ENCODE results near the gene KLF6. TPM values are rescaled to one million over a fixed set of nuclear protein-coding genes. Genes with fewer than 3 reads are reported as not detected.

KLF6 gene
- total RNA-seq, 1 donor from 2014 or later: 330 TPM

DNA sequence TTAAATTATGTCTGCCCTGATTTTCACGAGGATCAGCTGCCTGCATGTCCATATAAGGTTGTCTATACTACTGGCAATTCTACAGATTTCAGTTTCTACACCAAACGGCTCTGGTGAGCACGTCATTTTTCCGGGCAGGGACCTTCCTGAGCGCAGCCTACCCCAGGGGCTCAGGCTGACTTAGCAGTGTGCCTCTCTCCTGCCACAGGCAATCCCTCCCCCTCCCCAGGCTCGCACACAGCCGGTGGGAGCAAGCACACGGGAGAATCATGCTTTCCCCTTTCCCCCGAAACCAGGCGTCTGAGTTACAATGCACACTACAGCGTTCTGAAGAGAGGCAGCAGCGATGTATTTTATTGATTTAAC, 1.7 kb downstream of the KLF6 start:
- H3K36me3 Mint-ChIP-seq (ENCODE audit: low read depth): peaks cover 62% of the 10 kb centered on the region
- no peak for DNase-seq (ENCODE audit: low spot score)
- TF ChIP-seq, protein P1, sequence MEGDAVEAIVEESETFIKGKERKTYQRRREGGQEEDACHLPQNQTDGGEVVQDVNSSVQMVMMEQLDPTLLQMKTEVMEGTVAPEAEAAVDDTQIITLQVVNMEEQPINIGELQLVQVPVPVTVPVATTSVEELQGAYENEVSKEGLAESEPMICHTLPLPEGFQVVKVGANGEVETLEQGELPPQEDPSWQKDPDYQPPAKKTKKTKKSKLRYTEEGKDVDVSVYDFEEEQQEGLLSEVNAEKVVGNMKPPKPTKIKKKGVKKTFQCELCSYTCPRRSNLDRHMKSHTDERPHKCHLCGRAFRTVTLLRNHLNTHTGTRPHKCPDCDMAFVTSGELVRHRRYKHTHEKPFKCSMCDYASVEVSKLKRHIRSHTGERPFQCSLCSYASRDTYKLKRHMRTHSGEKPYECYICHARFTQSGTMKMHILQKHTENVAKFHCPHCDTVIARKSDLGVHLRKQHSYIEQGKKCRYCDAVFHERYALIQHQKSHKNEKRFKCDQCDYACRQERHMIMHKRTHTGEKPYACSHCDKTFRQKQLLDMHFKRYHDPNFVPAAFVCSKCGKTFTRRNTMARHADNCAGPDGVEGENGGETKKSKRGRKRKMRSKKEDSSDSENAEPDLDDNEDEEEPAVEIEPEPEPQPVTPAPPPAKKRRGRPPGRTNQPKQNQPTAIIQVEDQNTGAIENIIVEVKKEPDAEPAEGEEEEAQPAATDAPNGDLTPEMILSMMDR (IDR thresholded peaks at IDR 0.05): no peak
- H3K4me3 Mint-ChIP-seq (ENCODE audit: unreplicated experiment): peak overlapping the region; percentile 94
- H3K4me1 Mint-ChIP-seq (ENCODE audit: low read depth): peaks cover 49% of the 10 kb centered on the region
- H3K9me3 Mint-ChIP-seq (ENCODE audit: low read depth): no peaks in the 10 kb centered on the region
- H3K27ac Mint-ChIP-seq (ENCODE audit: unreplicated experiment): peak overlapping the region; percentile 99
- no peaks in the 10 kb centered on the region for H3K27me3 Mint-ChIP-seq (ENCODE audit: low read depth)

- no peaks in the 10 kb centered on the region for H3K9me3 Mint-ChIP-seq (ENCODE audit: low read depth)
- H3K4me3 Mint-ChIP-seq (ENCODE audit: unreplicated experiment): peak overlapping the region; percentile 94
- no peak for DNase-seq (ENCODE audit: low spot score)
- peaks cover 68% of the 10 kb centered on the region for H3K36me3 Mint-ChIP-seq (ENCODE audit: low read depth)
- peaks cover 55% of the 10 kb centered on the region for H3K4me1 Mint-ChIP-seq (ENCODE audit: low read depth)
- no peaks in the 10 kb centered on the region for H3K27me3 Mint-ChIP-seq (ENCODE audit: low read depth)
- peak overlapping the region; percentile 99 for H3K27ac Mint-ChIP-seq (ENCODE audit: unreplicated experiment)
- TF ChIP-seq, protein P1 (IDR thresholded peaks at IDR 0.05): no peak
These were observed 2.3 kb downstream of the KLF6 start for GRCh38 chr10:3782451-3783315.

- H3K4me3 Mint-ChIP-seq (ENCODE audit: unreplicated experiment): peak overlapping the region; percentile 94
- no peaks in the 10 kb centered on the region for H3K9me3 Mint-ChIP-seq (ENCODE audit: low read depth)
- no peak for DNase-seq (ENCODE audit: low spot score)
- no peaks in the 10 kb centered on the region for H3K27me3 Mint-ChIP-seq (ENCODE audit: low read depth)
- peak overlapping the region; percentile 99 for H3K27ac Mint-ChIP-seq (ENCODE audit: unreplicated experiment)
- TF ChIP-seq, protein P1 (IDR thresholded peaks at IDR 0.05): no peak
- H3K36me3 Mint-ChIP-seq (ENCODE audit: low read depth): peaks cover 73% of the 10 kb centered on the region
- peaks cover 61% of the 10 kb centered on the region for H3K4me1 Mint-ChIP-seq (ENCODE audit: low read depth)
These were observed 2.9 kb downstream of the KLF6 start for GRCh38 chr10:3782146-3782450.

DNA sequence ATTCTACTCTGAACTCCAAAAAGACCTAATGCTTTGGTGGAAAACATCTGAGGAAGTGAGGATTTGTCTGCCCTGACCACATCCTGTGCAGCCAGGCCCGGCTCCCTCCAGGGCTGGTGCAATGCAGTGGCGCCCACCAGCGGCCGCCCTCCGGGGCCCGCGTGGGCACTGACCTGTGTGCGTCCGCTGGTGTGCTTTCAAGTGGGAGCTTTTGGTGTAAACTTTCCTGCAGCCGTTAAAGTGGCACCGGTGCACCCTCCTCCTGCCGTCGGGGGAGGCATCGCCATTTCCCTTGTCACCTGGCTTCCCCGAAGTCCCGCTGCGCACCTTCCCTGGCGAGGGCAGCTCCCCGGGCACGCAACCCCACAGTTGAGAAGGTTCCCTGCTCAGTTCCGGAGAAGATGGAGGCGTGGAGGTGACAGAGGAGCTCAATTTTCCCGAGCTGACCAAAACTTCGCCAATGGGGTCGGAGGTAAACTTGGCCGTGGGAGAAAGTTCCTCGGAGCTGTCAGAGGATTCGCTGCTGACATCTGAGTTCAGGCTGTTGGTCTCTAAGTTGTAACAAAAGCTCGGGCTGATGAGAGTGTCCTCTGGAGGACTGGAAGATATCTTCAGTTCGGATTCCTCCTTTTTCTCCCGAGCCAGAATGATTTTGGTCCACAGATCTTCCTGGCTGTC, 3.4 kb downstream of the KLF6 start:
- no peak for DNase-seq (ENCODE audit: low spot score)
- Mint-ChIP-seq H3K27ac (ENCODE audit: unreplicated experiment) (peak overlapping the region; percentile 99), H3K4me1 (ENCODE audit: low read depth) (peaks cover 61% of the 10 kb centered on the region)

More for the DNA sequence above, 3.4 kb downstream of the KLF6 start:
- no peaks in the 10 kb centered on the region for H3K9me3 Mint-ChIP-seq (ENCODE audit: low read depth)
- H3K36me3 Mint-ChIP-seq (ENCODE audit: low read depth): peaks cover 78% of the 10 kb centered on the region
- H3K27me3 Mint-ChIP-seq (ENCODE audit: low read depth): no peaks in the 10 kb centered on the region
- peak overlapping the region; percentile 94 for H3K4me3 Mint-ChIP-seq (ENCODE audit: unreplicated experiment)
- TF ChIP-seq, protein P1 (IDR thresholded peaks at IDR 0.05): peak; percentile 78
